Measurements from ENCODE around the gene ERN1.

ERN1 gene

DNA sequence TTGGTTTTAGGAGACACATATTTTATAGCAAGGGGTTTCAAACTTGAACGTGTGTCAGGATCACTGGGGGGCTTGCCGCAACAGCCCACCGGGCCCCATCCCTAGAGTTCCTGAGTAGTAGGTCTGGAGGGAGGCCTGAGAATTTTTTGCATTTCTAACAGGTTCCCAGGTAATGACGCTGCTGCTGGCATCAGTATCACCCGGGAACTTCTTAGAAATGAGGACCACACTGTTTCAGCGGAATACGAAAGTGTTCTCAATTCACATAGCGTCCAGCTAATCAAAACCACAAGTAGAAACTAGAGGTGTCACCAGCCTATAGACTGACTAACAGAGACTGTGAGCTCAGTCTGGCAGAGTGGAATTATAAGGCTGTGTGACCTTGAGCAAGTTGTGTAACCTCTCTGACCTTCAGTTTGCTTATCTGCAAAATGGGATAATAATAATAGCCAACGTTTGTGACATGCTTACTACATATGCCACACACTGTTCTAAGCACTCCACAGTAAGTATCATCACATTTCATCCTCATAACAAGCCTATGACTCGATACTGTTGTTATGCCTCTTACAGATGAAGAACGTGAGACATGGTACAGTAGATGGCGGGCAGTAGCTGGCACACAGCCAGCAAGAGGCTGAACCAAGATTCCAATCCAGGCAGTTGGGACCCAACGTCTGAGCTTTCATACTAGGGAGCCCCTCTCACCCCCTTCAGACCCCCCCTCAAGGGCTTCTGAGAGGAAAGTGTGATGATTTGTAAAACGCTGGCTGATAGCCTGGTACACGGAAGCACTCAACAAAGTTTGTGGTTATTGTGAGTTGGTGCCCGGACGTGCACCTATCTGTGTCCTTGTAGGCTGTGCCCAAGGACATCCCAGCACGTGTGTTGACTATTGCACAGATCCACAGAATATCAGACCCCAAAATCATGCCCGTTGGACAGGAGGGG, 104.9 kb downstream of the ERN1 start:
- Histone ChIP-seq H3K9ac (ENCODE audit: low read length) (no peak overlapping the region), H3K4me3 (ENCODE audit: low read length) (no peak overlapping the region), H3K27ac (ENCODE audit: low read length) (no peak overlapping the region), H3K9me3 (replicated peaks; ENCODE audit: insufficient read depth, low read length) (no peaks in the 10 kb centered on the region), H3K27me3 (replicated peaks; ENCODE audit: insufficient read depth, low read length) (no peaks in the 10 kb centered on the region), H3F3A (ENCODE audit: insufficient read depth, low read length) (peaks cover 65% of the 10 kb centered on the region), H3K4me1 (ENCODE audit: low read length) (peaks cover 6% of the 10 kb centered on the region), H3K79me2 (ENCODE audit: low read length) (no peaks in the 10 kb centered on the region), H3K4me2 (ENCODE audit: low read depth, low read length) (no peak overlapping the region), H2AFZ (ENCODE audit: low read length) (no peak overlapping the region), H3K9me2 (replicated peaks; ENCODE audit: insufficient read depth, low read length) (no peaks in the 10 kb centered on the region), H4K20me1 (ENCODE audit: insufficient read depth, low read length) (no peaks in the 10 kb centered on the region), H3K36me3 (replicated peaks; ENCODE audit: insufficient read depth, low read length) (no peaks in the 10 kb centered on the region)
- TF ChIP-seq, protein P1, sequence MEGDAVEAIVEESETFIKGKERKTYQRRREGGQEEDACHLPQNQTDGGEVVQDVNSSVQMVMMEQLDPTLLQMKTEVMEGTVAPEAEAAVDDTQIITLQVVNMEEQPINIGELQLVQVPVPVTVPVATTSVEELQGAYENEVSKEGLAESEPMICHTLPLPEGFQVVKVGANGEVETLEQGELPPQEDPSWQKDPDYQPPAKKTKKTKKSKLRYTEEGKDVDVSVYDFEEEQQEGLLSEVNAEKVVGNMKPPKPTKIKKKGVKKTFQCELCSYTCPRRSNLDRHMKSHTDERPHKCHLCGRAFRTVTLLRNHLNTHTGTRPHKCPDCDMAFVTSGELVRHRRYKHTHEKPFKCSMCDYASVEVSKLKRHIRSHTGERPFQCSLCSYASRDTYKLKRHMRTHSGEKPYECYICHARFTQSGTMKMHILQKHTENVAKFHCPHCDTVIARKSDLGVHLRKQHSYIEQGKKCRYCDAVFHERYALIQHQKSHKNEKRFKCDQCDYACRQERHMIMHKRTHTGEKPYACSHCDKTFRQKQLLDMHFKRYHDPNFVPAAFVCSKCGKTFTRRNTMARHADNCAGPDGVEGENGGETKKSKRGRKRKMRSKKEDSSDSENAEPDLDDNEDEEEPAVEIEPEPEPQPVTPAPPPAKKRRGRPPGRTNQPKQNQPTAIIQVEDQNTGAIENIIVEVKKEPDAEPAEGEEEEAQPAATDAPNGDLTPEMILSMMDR (IDR thresholded peaks at IDR 0.05; ENCODE audit: low read length), result no peak
- TF ChIP-seq EZH2 (optimal IDR thresholded peaks at IDR 0.05; ENCODE audit: low read depth, low read length), result no peak
- no peak for TF ChIP-seq EZH2phosphoT487 (IDR thresholded peaks at IDR 0.05; ENCODE audit: low read length)
- no peak for DNase-seq

DNA sequence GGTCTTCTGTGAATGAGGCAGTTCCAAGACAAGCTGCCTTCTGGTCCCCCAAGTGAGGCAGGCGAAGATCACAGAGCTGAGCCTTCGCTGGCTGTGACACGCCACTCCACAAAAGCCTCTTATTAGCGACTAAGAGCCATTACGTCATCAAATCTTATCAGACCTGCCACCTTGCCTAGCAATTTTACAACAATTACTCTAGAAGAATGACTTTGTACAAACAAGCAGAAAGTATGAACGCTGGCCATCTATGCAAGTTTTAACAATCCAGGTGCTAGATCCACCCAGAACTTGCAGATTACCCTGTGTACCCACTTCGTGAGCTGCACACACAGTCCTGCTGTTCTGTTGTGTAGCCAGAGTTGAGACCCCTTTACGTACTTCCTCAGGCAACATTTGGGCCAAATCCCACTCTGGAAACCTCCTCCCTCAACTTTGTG, 105.7 kb downstream of the ERN1 start:
- no peaks in the 10 kb centered on the region for H3K9me2 ChIP-seq (replicated peaks; ENCODE audit: insufficient read depth, low read length)
- H3K27ac ChIP-seq (ENCODE audit: low read length), result no peak overlapping the region
- no peaks in the 10 kb centered on the region for H4K20me1 ChIP-seq (ENCODE audit: insufficient read depth, low read length)
- H3K79me2 ChIP-seq (ENCODE audit: low read length), result peaks cover 8% of the 10 kb centered on the region
- TF ChIP-seq EZH2phosphoT487 (IDR thresholded peaks at IDR 0.05; ENCODE audit: low read length) (no peak), EZH2 (optimal IDR thresholded peaks at IDR 0.05; ENCODE audit: low read depth, low read length) (no peak)
- TF ChIP-seq, protein P1 (IDR thresholded peaks at IDR 0.05; ENCODE audit: low read length), result no peak
- no peaks in the 10 kb centered on the region for H3K9me3 ChIP-seq (replicated peaks; ENCODE audit: insufficient read depth, low read length)
- H3K27me3 ChIP-seq (replicated peaks; ENCODE audit: insufficient read depth, low read length), result no peaks in the 10 kb centered on the region
- no peak overlapping the region for H3K4me2 ChIP-seq (ENCODE audit: low read depth, low read length)
- H3K4me3 ChIP-seq (ENCODE audit: low read length), result no peak overlapping the region
- peaks cover 6% of the 10 kb centered on the region for H3K4me1 ChIP-seq (ENCODE audit: low read length)
- H3K36me3 ChIP-seq (replicated peaks; ENCODE audit: insufficient read depth, low read length), result no peaks in the 10 kb centered on the region
- no peak overlapping the region for H3K9ac ChIP-seq (ENCODE audit: low read length)
- no peak for DNase-seq
- H3F3A ChIP-seq (ENCODE audit: insufficient read depth, low read length), result peaks cover 66% of the 10 kb centered on the region
- H2AFZ ChIP-seq (ENCODE audit: low read length), result no peak overlapping the region

DNA sequence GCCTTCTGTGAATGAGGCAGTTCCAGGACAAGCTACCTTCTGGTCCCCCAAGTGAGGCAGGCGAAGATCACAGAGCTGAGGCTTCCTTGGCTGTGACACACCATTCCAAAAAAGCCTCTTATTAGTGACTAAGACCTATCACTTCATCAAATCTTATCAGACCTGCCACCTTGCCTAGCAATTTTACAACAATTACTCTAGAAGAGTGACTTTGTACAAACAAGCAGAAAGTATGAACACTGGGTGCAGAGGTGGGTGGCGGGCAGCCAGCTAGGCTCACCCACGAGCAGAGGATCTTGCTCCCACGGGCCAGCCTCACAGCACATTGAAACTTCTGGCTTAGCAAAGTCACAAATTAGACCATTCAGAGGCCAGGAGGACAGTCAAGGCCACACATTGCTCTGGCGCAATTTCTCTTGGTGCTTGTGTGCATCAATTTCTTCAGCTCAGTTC, 107.3 kb downstream of the ERN1 start:
- Histone ChIP-seq H3K27me3 (replicated peaks; ENCODE audit: insufficient read depth, low read length) (no peaks in the 10 kb centered on the region), H3K36me3 (replicated peaks; ENCODE audit: insufficient read depth, low read length) (no peaks in the 10 kb centered on the region), H3K4me3 (ENCODE audit: low read length) (no peak overlapping the region), H3K9ac (ENCODE audit: low read length) (no peak overlapping the region), H3F3A (ENCODE audit: insufficient read depth, low read length) (peaks cover 52% of the 10 kb centered on the region), H3K79me2 (ENCODE audit: low read length) (peaks cover 23% of the 10 kb centered on the region), H2AFZ (ENCODE audit: low read length) (no peak overlapping the region), H3K9me3 (replicated peaks; ENCODE audit: insufficient read depth, low read length) (no peaks in the 10 kb centered on the region), H3K9me2 (replicated peaks; ENCODE audit: insufficient read depth, low read length) (no peaks in the 10 kb centered on the region), H3K4me1 (ENCODE audit: low read length) (peaks cover 6% of the 10 kb centered on the region), H3K4me2 (ENCODE audit: low read depth, low read length) (no peak overlapping the region), H4K20me1 (ENCODE audit: insufficient read depth, low read length) (no peaks in the 10 kb centered on the region), H3K27ac (ENCODE audit: low read length) (peak overlapping the region; percentile 27; the same call in 1 of the 2 replicates)
- no peak for DNase-seq
- TF ChIP-seq, protein P1 (IDR thresholded peaks at IDR 0.05; ENCODE audit: low read length), result no peak
- TF ChIP-seq EZH2 (optimal IDR thresholded peaks at IDR 0.05; ENCODE audit: low read depth, low read length) (no peak), EZH2phosphoT487 (IDR thresholded peaks at IDR 0.05; ENCODE audit: low read length) (no peak)
